Large intestine (tissue), 12 donors: Measurements from ENCODE around the gene TBL1X. TPM values are rescaled to one million over a fixed set of nuclear protein-coding genes. Genes with fewer than 3 reads are reported as not detected.

Experiments
- DNase-seq, 2 donors: peaks; one replicate each; pipeline versions ENCODE4 v3.0.0 to v3.0.0-alpha.2; 2013
- H3K27ac ChIP-seq: one replicate; pipeline ENCODE4 v1.5.1; 2013; ENCODE audit warnings: low read length
- H3K27me3 ChIP-seq: 2 replicates; pipeline ENCODE4 v1.6.1; 2013; ENCODE audit warnings: low read length; ENCODE audit not compliant: control insufficient read depth, insufficient read depth
- H3K36me3 ChIP-seq: 2 replicates; pipeline ENCODE4 v1.6.1; 2013; ENCODE audit warnings: low read length; ENCODE audit not compliant: control insufficient read depth, insufficient read depth
- H3K4me1 ChIP-seq: one replicate; pipeline ENCODE4 v1.6.1; 2013; ENCODE audit warnings: low read length; ENCODE audit not compliant: control insufficient read depth, insufficient read depth
- H3K4me3 ChIP-seq: one replicate; pipeline ENCODE4 v1.5.1; 2013; ENCODE audit warnings: low read length
- H3K9me3 ChIP-seq: one replicate; pipeline ENCODE4 v1.6.1; 2013; ENCODE audit warnings: mild to moderate bottlenecking, low read depth, low read length, moderate library complexity; ENCODE audit not compliant: control insufficient read depth
- WGBS: methylation state at CpG from one replicate; pipeline ENCODE4 v1.1.5; 2013; ENCODE audit warnings: low lambda C conversion rate; ENCODE audit not compliant: insufficient coverage; 5-methylcytosine and 5-hydroxymethylcytosine counted together
- long read RNA-seq, 11 donors: transcript quantifications; one replicate each; lab custom pipeline, GENCODE V29; 2026
- polyA plus RNA-seq: library from polyadenylated mRNA; unstranded; fragments of 120-200 nt; gene quantifications from one replicate; pipeline ENCODE4 v1.2.1, GENCODE V29; 2013

Gene TBL1X
- polyA plus RNA-seq = 9.6 TPM
- long read RNA-seq, donor 1, full-length matches to known transcripts = 1 of 1 reads
- long read RNA-seq, donor 1, partial matches to known transcripts = 0 of 1 reads
- long read RNA-seq, donor 1, other reads (novel, unspliced or antisense) = 0 of 1 reads
- long read RNA-seq, donor 2, full-length matches to known transcripts = 1 of 1 reads
- long read RNA-seq, donor 2, partial matches to known transcripts = 0 of 1 reads
- long read RNA-seq, donor 2, other reads (novel, unspliced or antisense) = 0 of 1 reads
- long read RNA-seq, donor 3 = 0 reads
- long read RNA-seq, donor 4 = 0 reads
- long read RNA-seq, donor 5, full-length matches to known transcripts = 1 of 1 reads
- long read RNA-seq, donor 5, partial matches to known transcripts = 0 of 1 reads
- long read RNA-seq, donor 5, other reads (novel, unspliced or antisense) = 0 of 1 reads
- long read RNA-seq, donor 6 = 0 reads
- long read RNA-seq, donor 7, full-length matches to known transcripts = 1 of 1 reads
- long read RNA-seq, donor 7, partial matches to known transcripts = 0 of 1 reads
- long read RNA-seq, donor 7, other reads (novel, unspliced or antisense) = 0 of 1 reads
- long read RNA-seq, donor 8 = 0 reads
- long read RNA-seq, donor 9 = 0 reads
- long read RNA-seq, donor 10, full-length matches to known transcripts = 3 of 8 reads
- long read RNA-seq, donor 10, partial matches to known transcripts = 5 of 8 reads
- long read RNA-seq, donor 10, other reads (novel, unspliced or antisense) = 0 of 8 reads
- long read RNA-seq, donor 11, full-length matches to known transcripts = 1 of 1 reads
- long read RNA-seq, donor 11, partial matches to known transcripts = 0 of 1 reads
- long read RNA-seq, donor 11, other reads (novel, unspliced or antisense) = 0 of 1 reads

DNA sequence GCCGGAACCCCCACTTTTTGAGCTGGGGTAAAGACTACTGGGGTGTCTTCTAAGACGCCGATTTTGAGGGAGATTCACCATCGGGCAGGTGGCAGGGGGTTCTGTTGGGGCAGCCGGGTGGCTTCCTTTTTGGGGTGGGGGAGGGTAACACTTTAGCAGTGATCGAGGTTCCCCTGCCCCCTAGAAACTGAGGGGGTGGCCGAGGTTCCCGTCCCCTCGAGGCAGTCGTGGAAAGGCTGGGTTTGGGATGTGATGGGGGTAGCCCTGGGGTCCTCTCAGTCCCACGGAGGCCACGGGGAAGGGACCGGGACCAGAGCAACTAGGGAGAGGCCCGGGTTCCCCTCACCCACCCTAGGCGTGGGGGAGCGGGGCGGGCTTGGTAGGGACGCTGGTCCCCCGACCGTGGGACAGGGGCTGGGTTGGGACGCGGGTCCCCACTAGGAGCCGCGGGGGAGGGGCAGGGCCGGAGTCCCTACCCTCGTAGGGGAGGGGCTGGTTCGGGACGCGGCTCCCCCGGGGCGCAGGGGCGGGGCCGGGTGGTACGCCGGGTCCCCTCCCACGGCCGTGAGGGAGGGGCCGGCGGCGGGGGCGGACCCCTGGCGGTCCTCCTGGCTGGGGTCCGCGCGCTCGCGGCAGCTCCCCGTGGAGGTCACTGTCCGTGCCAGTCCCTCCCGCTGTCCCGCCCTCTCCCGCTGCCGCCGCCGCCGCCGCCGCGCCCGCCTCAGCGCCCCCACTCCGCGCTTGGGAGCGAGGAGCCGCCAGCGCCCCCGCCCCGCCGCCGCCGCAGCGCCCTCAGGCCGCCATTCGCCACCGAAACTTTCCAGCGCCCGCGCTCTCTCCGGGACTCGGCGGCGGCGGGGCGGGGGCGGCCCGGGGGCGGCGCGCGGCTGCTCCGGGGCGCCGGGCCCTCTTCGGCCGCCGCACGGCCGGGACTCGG is at the start of gene TBL1X:
Gene TBL1X, plus strand, starts transcription at position 624 of the 937 bp plus-strand sequence. CDS start 188,529 bp downstream, outside the sequence.
- Histone ChIP-seq H3K4me1 (peaks cover 21% of the 10 kb centered on the region), H3K9me3 (no peaks in the 10 kb centered on the region), H3K4me3 (peak within 1 kb of the TSS; percentile 66), H3K36me3 (no peaks in the 10 kb centered on the region), H3K27ac (peak within 1 kb of the TSS; percentile 3), H3K27me3 (no peaks in the 10 kb centered on the region)
- peak in 1 of 2 donors; percentile 42 for DNase-seq
- WGBS = no CpG with 5 or more reads among the region's 99 CpGs

DNA sequence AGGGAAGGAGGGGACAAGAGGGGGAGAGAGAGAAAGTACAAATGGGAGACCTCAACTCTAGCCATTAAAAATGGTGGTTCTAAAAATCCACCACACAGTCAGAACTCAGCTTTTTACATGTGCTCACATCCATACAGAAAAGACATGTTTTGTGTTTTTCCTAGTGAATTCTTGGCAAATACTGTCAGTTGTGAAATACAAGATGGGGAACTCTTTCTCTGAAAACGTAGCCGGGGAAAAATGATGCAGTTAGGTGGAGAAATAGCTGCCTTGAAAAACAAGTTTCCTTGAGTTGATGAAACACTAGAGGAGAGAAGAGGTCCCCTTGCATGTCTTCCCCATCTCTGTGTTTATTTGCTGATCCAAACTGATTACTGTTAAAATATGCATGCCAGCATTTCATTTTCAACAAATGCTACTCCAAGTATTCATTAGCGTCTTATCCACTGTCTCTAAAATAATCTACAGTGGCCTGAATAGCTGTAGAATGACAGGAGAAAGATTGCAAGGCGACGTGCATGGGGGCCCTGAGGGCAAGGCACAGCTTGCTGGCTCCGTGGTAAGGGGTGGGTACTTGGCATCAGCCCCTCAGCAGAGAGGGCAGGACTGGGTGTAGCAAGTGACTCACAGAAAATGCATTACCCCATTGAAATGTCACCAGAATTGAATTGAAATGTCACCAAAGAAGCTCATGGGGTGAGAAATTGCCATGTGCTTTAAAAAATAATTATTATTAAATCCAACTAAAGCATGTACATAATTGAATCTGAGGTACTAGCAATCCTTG is 48.1 kb upstream of the TBL1X start:
- H3K4me1 ChIP-seq = no peaks in the 10 kb centered on the region
- H3K9me3 ChIP-seq = no peaks in the 10 kb centered on the region
- WGBS = no CpG with 5 or more reads among the region's 6 CpGs
- H3K27me3 ChIP-seq = no peaks in the 10 kb centered on the region
- H3K4me3 ChIP-seq = no peak overlapping the region
- H3K27ac ChIP-seq = no peak overlapping the region
- no peak for DNase-seq
- H3K36me3 ChIP-seq = no peaks in the 10 kb centered on the region

DNA sequence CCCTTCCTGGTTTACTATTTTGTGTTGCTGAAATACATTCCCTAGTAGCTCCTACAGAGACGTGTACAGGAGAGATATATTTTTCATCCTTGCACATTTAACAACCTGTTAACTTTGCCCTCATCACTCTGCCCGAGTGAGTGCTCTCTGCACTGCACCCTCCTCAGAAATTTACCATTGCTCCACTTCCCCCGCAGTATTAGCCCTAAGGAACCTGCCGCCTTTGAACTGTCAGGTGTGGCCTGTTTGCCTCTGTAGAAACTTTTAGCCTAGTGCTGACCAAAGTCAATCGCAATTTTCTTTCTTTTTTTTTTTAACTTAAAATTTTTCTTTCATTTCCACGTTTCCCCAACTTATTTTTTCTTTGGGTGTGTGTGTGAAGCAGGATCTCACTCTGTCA is 46.6 kb upstream of the TBL1X start:
- DNase-seq = peak in 1 of 2 donors; percentile 14
- no peaks in the 10 kb centered on the region for H3K36me3 ChIP-seq
- no peaks in the 10 kb centered on the region for H3K4me1 ChIP-seq
- no peak overlapping the region for H3K27ac ChIP-seq
- no peak overlapping the region for H3K4me3 ChIP-seq
- H3K27me3 ChIP-seq = no peaks in the 10 kb centered on the region
- WGBS = no CpG with 5 or more reads among the region's 6 CpGs
- H3K9me3 ChIP-seq = no peaks in the 10 kb centered on the region

- no peaks in the 10 kb centered on the region for H3K36me3 ChIP-seq
- no peaks in the 10 kb centered on the region for H3K27me3 ChIP-seq
- no peaks in the 10 kb centered on the region for H3K4me1 ChIP-seq
- no CpG with 5 or more reads among the region's 14 CpGs for WGBS
- no peak overlapping the region for H3K27ac ChIP-seq
- H3K9me3 ChIP-seq = no peaks in the 10 kb centered on the region
- no peak for DNase-seq
- no peak overlapping the region for H3K4me3 ChIP-seq
Measured at GRCh38 chrX:9420275-9421265, 44.3 kb upstream of the TBL1X start.

- Histone ChIP-seq H3K9me3 (no peaks in the 10 kb centered on the region), H3K27ac (no peak overlapping the region), H3K4me3 (no peak overlapping the region), H3K27me3 (no peaks in the 10 kb centered on the region), H3K36me3 (no peaks in the 10 kb centered on the region), H3K4me1 (no peaks in the 10 kb centered on the region)
- no CpG with 5 or more reads among the region's 12 CpGs for WGBS
- DNase-seq = no peak
Measured at GRCh38 chrX:9429767-9430166, 35.1 kb upstream of the TBL1X start.

DNA sequence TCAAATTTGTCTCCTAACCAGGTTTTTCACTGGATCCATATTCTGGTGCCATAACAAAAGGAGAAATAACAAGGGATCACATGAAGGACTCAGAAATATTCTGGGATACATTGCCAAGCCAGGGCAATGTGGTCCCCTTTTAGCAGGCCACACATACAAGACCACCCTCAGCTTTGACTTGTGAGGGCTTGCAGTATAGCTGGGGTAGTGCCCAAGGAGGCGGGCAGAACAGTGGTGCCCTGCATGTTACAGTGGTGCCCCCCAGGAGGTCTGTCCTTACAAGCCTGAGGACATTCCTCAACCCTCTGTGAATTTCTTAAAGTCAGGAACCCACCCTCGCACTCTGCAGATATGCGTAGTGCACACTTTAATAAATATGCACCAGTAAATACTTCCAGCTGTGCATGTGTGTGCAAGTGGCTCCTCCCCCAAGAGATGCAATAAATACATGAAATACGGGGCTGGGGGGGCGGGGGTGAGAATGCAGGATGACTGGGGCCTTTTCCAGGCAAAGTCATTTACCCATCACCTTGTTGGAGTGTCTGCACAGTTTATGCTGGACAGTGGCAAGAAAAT is 34.4 kb upstream of the TBL1X start:
- H3K9me3 ChIP-seq = no peaks in the 10 kb centered on the region
- no CpG with 5 or more reads among the region's 5 CpGs for WGBS
- no peak for DNase-seq

GRCh38 chrX:9431281-9431680 is 33.6 kb upstream of the TBL1X start:
- no CpG with 5 or more reads among the region's 4 CpGs for WGBS
- Histone ChIP-seq H3K4me3 (no peak overlapping the region), H3K9me3 (no peaks in the 10 kb centered on the region), H3K27me3 (no peaks in the 10 kb centered on the region), H3K27ac (no peak overlapping the region), H3K4me1 (no peaks in the 10 kb centered on the region), H3K36me3 (no peaks in the 10 kb centered on the region)
- no peak for DNase-seq

More for the DNA sequence above, 34.4 kb upstream of the TBL1X start:
- no peak overlapping the region for H3K27ac ChIP-seq
- H3K4me3 ChIP-seq = no peak overlapping the region
- no peaks in the 10 kb centered on the region for H3K4me1 ChIP-seq
- H3K27me3 ChIP-seq = no peaks in the 10 kb centered on the region
- H3K36me3 ChIP-seq = no peaks in the 10 kb centered on the region

GRCh38 chrX:9433596-9433995 is 31.3 kb upstream of the TBL1X start:
- Histone ChIP-seq H3K4me1 (no peaks in the 10 kb centered on the region), H3K36me3 (no peaks in the 10 kb centered on the region), H3K9me3 (no peaks in the 10 kb centered on the region), H3K27ac (no peak overlapping the region), H3K27me3 (no peaks in the 10 kb centered on the region), H3K4me3 (no peak overlapping the region)
- DNase-seq = no peak
- WGBS = no CpG with 5 or more reads among the region's 3 CpGs
